C4-2B (cell line): ENCODE data around the gene E2F1.

ENCODE experiments used
- H3K27ac ChIP-seq: fragments of 450-650 bp; 2 replicates; pipeline ENCODE4 v1.5.1; 2017
- ZFX ChIP-seq: fragments of 450-650 bp; IDR thresholded peaks from 2 replicates; pipeline ENCODE4 v1.6.1; 2017
- TF ChIP-seq, protein P1 (sequence below): fragments of 450-650 bp; conservative IDR thresholded peaks from 2 replicates; pipeline ENCODE4 v1.5.1; 2017; ENCODE audit warnings: mild to moderate bottlenecking

Gene E2F1

DNA sequence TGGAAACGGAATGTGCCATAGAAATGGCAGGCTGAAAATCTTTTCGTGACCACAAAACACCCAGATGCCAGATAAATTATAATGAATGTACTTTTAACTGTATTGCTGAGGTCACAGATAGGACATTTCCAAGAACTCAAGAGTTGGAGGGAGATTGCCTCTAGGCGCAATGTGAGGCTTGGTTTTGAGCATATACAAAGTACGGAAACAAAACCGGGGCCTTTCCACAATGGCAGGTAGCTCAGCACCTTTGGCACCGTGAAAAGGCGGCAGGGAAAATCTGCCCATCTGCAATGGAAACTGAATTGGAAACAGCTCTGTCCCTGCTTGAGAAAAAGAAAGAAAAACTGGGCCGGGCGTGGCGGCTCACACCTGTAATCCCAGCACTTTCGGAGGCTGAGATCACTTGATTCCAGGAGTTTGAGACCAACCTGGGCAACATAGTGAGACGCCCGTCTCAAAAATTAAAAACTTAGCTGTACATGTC lies 34.6 kb downstream of the E2F1 start:
- H3K27ac ChIP-seq: peak overlapping the region; percentile 93

DNA sequence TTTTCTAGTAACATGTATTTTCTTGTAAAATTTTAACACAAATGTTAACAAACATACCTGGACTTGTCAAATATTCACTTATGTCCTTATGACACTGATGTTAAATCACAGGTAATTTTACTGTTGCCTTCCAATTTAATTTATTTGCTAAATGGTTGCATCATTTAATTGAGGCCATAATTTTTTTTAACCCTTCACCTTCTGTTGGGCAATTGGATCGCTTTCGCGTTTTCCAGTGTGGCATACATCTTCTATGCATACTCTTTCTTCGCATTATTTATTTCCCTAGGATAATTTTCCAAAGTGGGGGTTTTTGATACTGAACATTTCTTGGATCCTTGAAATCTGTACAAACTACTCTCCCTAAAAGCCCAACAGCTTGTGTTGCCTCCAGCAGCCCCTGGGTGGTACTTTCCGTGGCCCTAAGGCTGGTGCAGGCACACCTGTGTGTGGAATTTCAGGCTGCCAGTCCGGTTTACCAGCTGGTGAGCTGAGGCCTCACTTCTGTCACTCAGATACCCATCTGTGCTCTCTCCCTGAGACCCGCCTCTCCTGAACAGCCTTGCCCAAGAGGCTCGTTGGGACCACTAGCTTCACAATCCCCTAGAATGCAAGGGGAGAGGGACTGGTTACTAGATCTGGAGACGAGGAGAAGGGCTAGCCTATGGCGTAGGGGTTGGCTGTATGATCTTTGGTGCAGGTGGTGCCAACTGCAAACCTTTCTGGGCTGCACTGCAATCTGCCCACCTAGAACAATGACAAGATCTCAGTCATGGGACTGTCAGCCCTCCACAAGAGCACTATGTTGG lies 35.2 kb downstream of the E2F1 start:
- peak overlapping the region; percentile 93 for H3K27ac ChIP-seq
- TF ChIP-seq, protein P1, sequence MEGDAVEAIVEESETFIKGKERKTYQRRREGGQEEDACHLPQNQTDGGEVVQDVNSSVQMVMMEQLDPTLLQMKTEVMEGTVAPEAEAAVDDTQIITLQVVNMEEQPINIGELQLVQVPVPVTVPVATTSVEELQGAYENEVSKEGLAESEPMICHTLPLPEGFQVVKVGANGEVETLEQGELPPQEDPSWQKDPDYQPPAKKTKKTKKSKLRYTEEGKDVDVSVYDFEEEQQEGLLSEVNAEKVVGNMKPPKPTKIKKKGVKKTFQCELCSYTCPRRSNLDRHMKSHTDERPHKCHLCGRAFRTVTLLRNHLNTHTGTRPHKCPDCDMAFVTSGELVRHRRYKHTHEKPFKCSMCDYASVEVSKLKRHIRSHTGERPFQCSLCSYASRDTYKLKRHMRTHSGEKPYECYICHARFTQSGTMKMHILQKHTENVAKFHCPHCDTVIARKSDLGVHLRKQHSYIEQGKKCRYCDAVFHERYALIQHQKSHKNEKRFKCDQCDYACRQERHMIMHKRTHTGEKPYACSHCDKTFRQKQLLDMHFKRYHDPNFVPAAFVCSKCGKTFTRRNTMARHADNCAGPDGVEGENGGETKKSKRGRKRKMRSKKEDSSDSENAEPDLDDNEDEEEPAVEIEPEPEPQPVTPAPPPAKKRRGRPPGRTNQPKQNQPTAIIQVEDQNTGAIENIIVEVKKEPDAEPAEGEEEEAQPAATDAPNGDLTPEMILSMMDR: no peak
- TF ChIP-seq ZFX: no peak

More for the DNA sequence above, 34.6 kb downstream of the E2F1 start:
- TF ChIP-seq, protein P1: no peak
- TF ChIP-seq ZFX: no peak

DNA sequence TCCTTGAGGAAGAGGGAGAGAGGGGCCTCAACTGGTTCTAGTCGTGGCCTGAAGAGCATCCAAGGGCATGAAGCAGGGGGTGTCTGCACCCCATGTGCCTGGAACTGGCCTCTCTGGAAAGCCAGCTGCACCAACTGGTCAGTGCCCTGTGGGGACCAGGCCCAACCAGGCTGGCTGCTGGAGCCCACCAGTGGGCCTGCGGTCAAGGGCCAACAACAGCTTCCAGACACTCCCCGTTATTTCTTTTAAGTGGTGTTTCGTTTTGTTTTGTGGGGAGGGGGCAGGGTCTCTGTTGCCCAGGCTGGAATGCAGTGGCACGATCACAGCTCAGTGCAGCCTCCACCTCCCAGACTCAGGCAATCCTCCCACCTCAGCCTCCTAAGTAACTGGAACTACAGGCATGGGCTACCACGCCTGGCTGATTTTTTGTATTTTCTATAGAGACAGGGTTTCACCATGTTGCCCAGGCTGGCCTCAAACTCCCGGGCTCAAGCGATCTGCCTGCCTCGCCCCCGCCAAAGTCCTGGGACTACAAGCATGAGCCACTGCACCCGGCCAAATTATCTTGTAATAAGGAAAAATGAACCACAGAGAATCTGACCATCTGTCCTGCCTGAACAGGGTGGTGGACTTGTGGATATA lies 36.0 kb downstream of the E2F1 start:
- TF ChIP-seq, protein P1: no peak
- no peak for TF ChIP-seq ZFX
- peak overlapping the region; percentile 93 for H3K27ac ChIP-seq

DNA sequence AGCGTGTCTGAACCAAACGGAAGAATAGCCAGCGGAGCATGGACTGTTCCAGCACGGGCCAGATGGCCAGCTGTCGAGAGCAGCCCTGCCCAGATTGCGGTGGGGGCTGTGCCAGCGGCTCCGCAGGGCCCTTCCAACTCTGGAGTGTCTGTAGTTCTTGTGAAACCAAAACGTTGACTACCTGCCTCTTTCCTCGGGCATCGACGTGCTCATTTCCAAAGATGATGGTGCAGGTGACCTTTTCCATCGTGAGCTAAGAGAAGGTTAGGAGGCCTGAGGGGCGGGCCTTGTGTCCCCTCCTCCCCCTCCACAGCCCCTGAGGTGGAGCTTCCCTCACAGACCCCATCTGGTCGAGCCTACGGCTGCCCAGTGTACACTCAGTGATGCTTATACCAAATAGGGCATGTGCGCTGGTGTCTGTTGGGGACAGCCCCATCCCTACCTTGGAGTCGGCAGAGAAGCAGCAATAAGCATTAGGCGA lies 36.9 kb downstream of the E2F1 start:
- peak overlapping the region; percentile 93 for H3K27ac ChIP-seq
- TF ChIP-seq ZFX: no peak
- TF ChIP-seq, protein P1: no peak

DNA sequence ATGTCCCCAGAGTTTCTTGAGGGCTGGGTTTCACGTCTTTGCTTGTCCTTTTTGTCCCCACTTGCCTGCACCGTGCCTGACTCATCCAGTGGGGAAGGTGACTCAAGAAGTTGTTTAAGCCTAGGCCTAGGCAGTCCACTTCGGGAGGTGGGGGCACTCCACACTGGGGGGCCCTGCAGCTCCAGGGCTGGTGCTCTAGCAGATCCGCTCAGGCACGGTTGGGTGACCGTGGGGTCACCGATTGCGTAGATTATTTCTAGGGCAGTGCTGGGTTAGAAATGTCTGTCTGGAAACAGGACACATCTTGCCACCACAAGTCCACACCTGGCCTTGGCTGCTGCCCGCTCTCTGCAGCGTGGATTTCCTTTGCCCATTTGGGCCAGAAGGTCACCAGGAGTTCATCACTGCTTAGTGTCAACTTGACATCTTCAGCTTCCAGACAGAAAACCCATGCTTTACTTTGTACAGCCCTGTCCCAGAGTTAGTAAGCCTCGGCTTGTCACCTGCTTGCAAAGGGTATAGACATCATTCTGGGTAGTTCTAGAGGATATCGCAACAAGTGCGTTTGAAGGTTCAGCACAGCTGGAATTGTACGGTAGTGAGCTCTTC lies 37.7 kb downstream of the E2F1 start:
- TF ChIP-seq, protein P1: no peak
- no peak for TF ChIP-seq ZFX
- H3K27ac ChIP-seq: peak overlapping the region; percentile 93

DNA sequence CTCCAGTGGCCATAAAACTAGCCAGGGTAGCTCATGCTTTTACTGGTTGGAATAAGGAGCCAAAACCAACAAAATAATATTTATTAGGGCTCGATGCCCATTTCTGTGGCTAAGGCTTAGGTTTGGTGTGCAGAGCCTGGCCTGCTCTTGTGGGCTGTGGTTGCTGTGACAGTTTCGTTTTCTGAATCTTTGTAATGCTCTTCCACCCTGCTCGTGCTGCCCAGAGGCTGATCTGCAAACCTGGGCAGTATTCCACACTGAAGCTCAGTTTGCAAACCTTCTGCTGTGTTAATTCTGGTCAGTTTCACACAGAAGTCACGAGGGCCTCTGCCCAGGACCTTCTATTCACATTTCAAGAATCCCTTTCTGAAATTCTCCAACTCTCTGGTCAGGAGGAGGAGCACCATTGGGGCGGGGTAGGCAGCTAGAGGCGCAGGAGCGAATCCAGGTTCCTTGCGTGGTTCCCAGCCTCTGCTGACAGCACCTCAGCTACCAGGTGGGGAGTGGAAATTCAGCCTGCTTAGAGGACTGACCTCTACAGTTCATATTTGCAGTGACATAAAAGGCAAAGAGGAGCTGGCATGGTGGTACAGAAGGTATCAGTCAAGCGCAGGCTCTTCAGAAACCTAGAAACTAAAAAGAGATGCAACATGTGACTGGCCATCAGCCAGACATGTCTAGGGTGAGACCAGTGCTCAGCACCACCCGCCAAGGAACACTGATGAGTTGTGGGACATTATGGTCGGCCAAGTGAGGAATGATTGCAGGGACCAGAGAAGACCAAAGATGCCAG lies 38.4 kb downstream of the E2F1 start:
- TF ChIP-seq ZFX: no peak
- TF ChIP-seq, protein P1: no peak; the same call in 1 of the 2 replicates
- peak overlapping the region; percentile 93 for H3K27ac ChIP-seq

DNA sequence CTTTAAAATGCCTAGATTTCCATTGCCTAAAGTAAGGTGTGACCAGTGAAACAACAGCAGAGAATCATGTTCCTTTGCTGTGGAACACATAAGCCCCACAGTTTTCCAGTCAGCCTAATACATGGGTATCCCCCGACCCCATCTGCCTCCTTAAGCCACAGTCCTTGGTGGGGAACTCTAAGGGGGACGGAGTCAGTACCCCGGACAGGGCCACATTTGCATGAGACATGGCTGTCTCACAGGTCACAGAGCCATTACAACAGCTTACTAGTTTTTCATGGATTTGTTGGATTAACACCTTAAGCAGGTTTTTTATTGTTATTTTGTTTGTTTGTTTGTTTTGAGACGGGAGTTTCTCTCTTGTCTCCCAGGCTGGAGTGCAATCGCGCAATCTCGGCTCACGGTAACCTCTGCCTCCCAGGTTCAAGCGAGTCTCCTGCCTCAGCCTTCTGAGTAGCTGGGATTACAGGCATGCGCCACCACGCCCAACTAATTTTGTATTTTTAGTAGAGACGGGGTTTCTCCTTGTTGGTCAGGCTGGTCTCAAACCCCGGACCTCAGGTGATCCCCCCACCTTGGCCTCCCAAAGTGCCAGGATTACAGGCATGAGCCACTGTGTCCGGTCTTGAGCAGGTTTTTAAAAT lies 39.1 kb downstream of the E2F1 start:
- peak overlapping the region; percentile 93 for H3K27ac ChIP-seq
